HG03039 (cell line): ENCODE data around the gene VPS39.

Experiments used
- ATAC-seq: cut with Tn5 transposase; IDR thresholded peaks from one replicate; pipeline ENCODE4 v1.9.1; 2021; ENCODE audit warnings: mild to moderate bottlenecking, moderate library complexity; ENCODE audit not compliant: unreplicated experiment

The VPS39 gene

GRCh38 chr15:42160136-42160535 is 48.0 kb downstream of the VPS39 start:
- ATAC-seq = no peak

GRCh38 chr15:42159381-42160015 is 48.6 kb downstream of the VPS39 start:
- ATAC-seq = no peak

GRCh38 chr15:42158941-42159340 is 49.2 kb downstream of the VPS39 start:
- no peak for ATAC-seq

GRCh38 chr15:42157981-42158765 is 49.9 kb downstream of the VPS39 start:
- ATAC-seq = no peak

- no peak for ATAC-seq
Measured at GRCh38 chr15:42157381-42157780, 50.7 kb downstream of the VPS39 start.

- ATAC-seq = no peak
Measured at GRCh38 chr15:42156243-42156922, 51.7 kb downstream of the VPS39 start, which contains the start of gene PLA2G4F. PLA2G4F (minus strand) TSS chr15:42156636; CDS start chr15:42156549, 87 bp downstream.

GRCh38 chr15:42155546-42156242 is 52.4 kb downstream of the VPS39 start:
- no peak for ATAC-seq

- ATAC-seq = no peak
Measured at GRCh38 chr15:42154956-42155355, 53.1 kb downstream of the VPS39 start.

- ATAC-seq = no peak
Measured at GRCh38 chr15:42154212-42154941, 53.7 kb downstream of the VPS39 start.

GRCh38 chr15:42153874-42154211 is 54.3 kb downstream of the VPS39 start:
- ATAC-seq = no peak

GRCh38 chr15:42152921-42153698 is 55.0 kb downstream of the VPS39 start:
- ATAC-seq = no peak

GRCh38 chr15:42152196-42152920 is 55.7 kb downstream of the VPS39 start:
- no peak for ATAC-seq

- ATAC-seq = no peak
Measured at GRCh38 chr15:42151736-42152135, 56.4 kb downstream of the VPS39 start.

GRCh38 chr15:42151141-42151561 is 57.0 kb downstream of the VPS39 start:
- no peak for ATAC-seq

- ATAC-seq = no peak
Measured at GRCh38 chr15:42150219-42150970, 57.7 kb downstream of the VPS39 start.

GRCh38 chr15:42149493-42150218 is 58.4 kb downstream of the VPS39 start:
- no peak for ATAC-seq

- ATAC-seq = no peak
Measured at GRCh38 chr15:42148808-42149492, 59.2 kb downstream of the VPS39 start.
